Measurements from ENCODE around the gene SLC12A4. TPM values are rescaled to one million over a fixed set of nuclear protein-coding genes. Genes with fewer than 3 reads are reported as not detected.
"Not testable (repeated sequence)": the region's sequence is repeated elsewhere in the genome, so short reads cannot be mapped to it uniquely, and the experiment has no call there.

The SLC12A4 gene
- total RNA-seq, result 79.3 and 82.2 TPM in 2 replicates

- peaks cover 11% of the 10 kb centered on the region for H3K36me3 ChIP-seq (ENCODE audit: insufficient read depth, low read length)
- DNase-seq (ENCODE audit: insufficient read length, low spot score, missing footprints), result peak; percentile 99
Observed at GRCh38 chr16:67968400-67969253, at the start of gene SLC12A4. Gene SLC12A4, minus strand, starts transcription at chr16:67968637. Its CDS starts 84 bp downstream, at chr16:67968553.

GRCh38 chr16:68015681-68016080 is 47.2 kb upstream of the SLC12A4 start, which contains the start of gene DPEP2NB:
Gene DPEP2NB, minus strand, starts transcription at chr16:68015911. Its CDS starts 141 bp downstream, at chr16:68015770.
- no peak within 1 kb of the TSS for H2AFZ ChIP-seq (ENCODE audit: low read length)
- H3K79me2 ChIP-seq (ENCODE audit: insufficient read depth, low read length), result no peaks in the 10 kb centered on the region
- no peak for TF ChIP-seq CTCF (IDR thresholded peaks at IDR 0.05; ENCODE audit: extremely low read depth, low read depth, low read length)
- no peaks in the 10 kb centered on the region for H3K36me3 ChIP-seq (ENCODE audit: insufficient read depth, low read length)
- H3K9me3 ChIP-seq (ENCODE audit: low read depth, low read length), result no peaks in the 10 kb centered on the region
- H3K27me3 ChIP-seq (ENCODE audit: insufficient read depth, low read length), result peaks cover 5% of the 10 kb centered on the region
- no peaks in the 10 kb centered on the region for H3K4me1 ChIP-seq (ENCODE audit: insufficient read depth, low read length)
- H3K27ac ChIP-seq (ENCODE audit: low read depth, low read length), result no peak within 1 kb of the TSS
- H3K4me2 ChIP-seq (ENCODE audit: insufficient read depth, low read length), result no peak within 1 kb of the TSS
- DNase-seq (ENCODE audit: insufficient read length, low spot score, missing footprints), result no peak
- no peak within 1 kb of the TSS for H3K4me3 ChIP-seq (ENCODE audit: insufficient read depth, low read length)
- no peaks in the 10 kb centered on the region for H4K20me1 ChIP-seq (ENCODE audit: insufficient read depth, low read length)

More at GRCh38 chr16:67968400-67969253, at the start of gene SLC12A4:
- Histone ChIP-seq H3K27ac (ENCODE audit: low read depth, low read length) (peak within 1 kb of the TSS; percentile 89), H3K9me3 (ENCODE audit: low read depth, low read length) (no peaks in the 10 kb centered on the region), H4K20me1 (ENCODE audit: insufficient read depth, low read length) (peaks cover 40% of the 10 kb centered on the region), H3K4me2 (ENCODE audit: insufficient read depth, low read length) (peak within 1 kb of the TSS; percentile 96), H2AFZ (ENCODE audit: low read length) (peak within 1 kb of the TSS; percentile 95), H3K79me2 (ENCODE audit: insufficient read depth, low read length) (peaks cover 47% of the 10 kb centered on the region), H3K4me3 (ENCODE audit: insufficient read depth, low read length) (peak within 1 kb of the TSS; percentile 94), H3K4me1 (ENCODE audit: insufficient read depth, low read length) (peaks cover 33% of the 10 kb centered on the region), H3K27me3 (ENCODE audit: insufficient read depth, low read length) (no peaks in the 10 kb centered on the region)
- no peak for TF ChIP-seq CTCF (IDR thresholded peaks at IDR 0.05; ENCODE audit: extremely low read depth, low read depth, low read length)

GRCh38 chr16:68013440-68013839 is 45.0 kb upstream of the SLC12A4 start:
- Histone ChIP-seq H3K4me3 (ENCODE audit: insufficient read depth, low read length) (no peak overlapping the region), H3K36me3 (ENCODE audit: insufficient read depth, low read length) (no peaks in the 10 kb centered on the region), H3K4me2 (ENCODE audit: insufficient read depth, low read length) (no peak overlapping the region), H4K20me1 (ENCODE audit: insufficient read depth, low read length) (no peaks in the 10 kb centered on the region), H3K9me3 (ENCODE audit: low read depth, low read length) (no peaks in the 10 kb centered on the region), H3K4me1 (ENCODE audit: insufficient read depth, low read length) (no peaks in the 10 kb centered on the region), H3K27ac (ENCODE audit: low read depth, low read length) (no peak overlapping the region), H3K27me3 (ENCODE audit: insufficient read depth, low read length) (peaks cover 5% of the 10 kb centered on the region), H3K79me2 (ENCODE audit: insufficient read depth, low read length) (no peaks in the 10 kb centered on the region), H2AFZ (ENCODE audit: low read length) (no peak overlapping the region)
- DNase-seq (ENCODE audit: insufficient read length, low spot score, missing footprints), result no peak
- TF ChIP-seq CTCF (IDR thresholded peaks at IDR 0.05; ENCODE audit: extremely low read depth, low read depth, low read length), result no peak

- H3K36me3 ChIP-seq (ENCODE audit: insufficient read depth, low read length); H3K79me2 ChIP-seq (ENCODE audit: insufficient read depth, low read length); H3K27me3 ChIP-seq (ENCODE audit: insufficient read depth, low read length); DNase-seq (ENCODE audit: insufficient read length, low spot score, missing footprints); H3K4me1 ChIP-seq (ENCODE audit: insufficient read depth, low read length); H2AFZ ChIP-seq (ENCODE audit: low read length); H3K27ac ChIP-seq (ENCODE audit: low read depth, low read length); H3K9me3 ChIP-seq (ENCODE audit: low read depth, low read length); H3K4me3 ChIP-seq (ENCODE audit: insufficient read depth, low read length); H4K20me1 ChIP-seq (ENCODE audit: insufficient read depth, low read length); H3K4me2 ChIP-seq (ENCODE audit: insufficient read depth, low read length): not testable (repeated sequence)
Observed at GRCh38 chr16:68009872-68010271, 41.4 kb upstream of the SLC12A4 start.

Data from osteoblast (primary cell).